GM06990 (cell line): ENCODE results near the gene RTL10.

ENCODE experiments used
- DNase-seq: peaks from one replicate; pipeline ENCODE4 v3.0.0-alpha.2; 2011; ENCODE audit not compliant: insufficient read length; ENCODE audit errors: extremely low read depth
- H3K27me3 ChIP-seq: replicated peaks from 2 replicates; pipeline ENCODE4 v1.6.0; 2011; ENCODE audit warnings: low read length; ENCODE audit not compliant: control insufficient read depth, insufficient read depth
- H3K36me3 ChIP-seq: 2 replicates; pipeline ENCODE4 v1.5.1; 2011; ENCODE audit warnings: low read length; ENCODE audit not compliant: control insufficient read depth, insufficient read depth
- H3K4me3 ChIP-seq: replicated peaks from 2 replicates; pipeline ENCODE4 v1.5.1; 2011; ENCODE audit warnings: low read depth, mild to moderate bottlenecking, control low read depth, low read length
- CTCF ChIP-seq: IDR thresholded peaks from 2 replicates; pipeline ENCODE4 v1.5.1; 2011; ENCODE audit warnings: low read length, control low read depth, mild to moderate bottlenecking, inconsistent platforms; ENCODE audit not compliant: insufficient read depth, poor library complexity, severe bottlenecking

The RTL10 gene

GRCh38 chr22:19882446-19883381 is 28.0 kb upstream of the RTL10 start:
- Histone ChIP-seq H3K27me3 (no peaks in the 10 kb centered on the region), H3K36me3 (no peaks in the 10 kb centered on the region; the same call in 1 of the 2 replicates), H3K4me3 (no peak overlapping the region)
- no peak for TF ChIP-seq CTCF
- DNase-seq = no peak

- DNase-seq = no peak
- no peaks in the 10 kb centered on the region for H3K36me3 ChIP-seq
- no peak for TF ChIP-seq CTCF
- H3K4me3 ChIP-seq = no peak overlapping the region
- H3K27me3 ChIP-seq = no peaks in the 10 kb centered on the region
These were observed 26.3 kb upstream of the RTL10 start for GRCh38 chr22:19880786-19881569.

GRCh38 chr22:19879992-19880785 is 25.5 kb upstream of the RTL10 start:
- Histone ChIP-seq H3K36me3 (no peaks in the 10 kb centered on the region), H3K4me3 (no peak overlapping the region), H3K27me3 (no peaks in the 10 kb centered on the region)
- TF ChIP-seq CTCF = no peak
- peak; percentile 0 for DNase-seq

GRCh38 chr22:19879643-19879991 is 24.9 kb upstream of the RTL10 start:
- Histone ChIP-seq H3K36me3 (no peaks in the 10 kb centered on the region), H3K27me3 (no peaks in the 10 kb centered on the region), H3K4me3 (no peak overlapping the region)
- peak; percentile 1 for DNase-seq
- TF ChIP-seq CTCF = no peak

- H3K27me3 ChIP-seq = no peaks in the 10 kb centered on the region
- H3K36me3 ChIP-seq = no peaks in the 10 kb centered on the region
- TF ChIP-seq CTCF = no peak
- no peak for DNase-seq
- no peak overlapping the region for H3K4me3 ChIP-seq
These were observed 24.5 kb upstream of the RTL10 start for GRCh38 chr22:19879246-19879570.
